H9 (cell line): ENCODE results near the gene VEGFA. TPM values are rescaled to one million over a fixed set of nuclear protein-coding genes. Genes with fewer than 3 reads are reported as not detected.

ENCODE experiments used
- DNase-seq: peaks from one replicate; pipeline ENCODE4 v3.0.0-alpha.2; 2017
- H2AFZ ChIP-seq: one replicate; pipeline ENCODE4 v1.6.1; 2013; ENCODE audit warnings: mild to moderate bottlenecking, low read length, control low read depth, moderate library complexity
- H2AK5ac ChIP-seq: 2 replicates; pipeline ENCODE4 v1.6.1; 2013; ENCODE audit warnings: low read length, control low read depth, mixed read lengths; ENCODE audit not compliant: insufficient read length
- H2BK120ac ChIP-seq: one replicate; pipeline ENCODE4 v1.6.1; 2013; ENCODE audit warnings: low read depth, mild to moderate bottlenecking, low read length, control low read depth, inconsistent platforms; ENCODE audit not compliant: poor library complexity, severe bottlenecking
- H2BK12ac ChIP-seq: 2 replicates; pipeline ENCODE4 v1.6.1; 2013; ENCODE audit warnings: low read length, control low read depth, mixed read lengths, low read depth; ENCODE audit not compliant: insufficient read length
- H2BK15ac ChIP-seq: 2 replicates; pipeline ENCODE4 v1.6.1; 2013; ENCODE audit warnings: low read depth, low read length, control low read depth
- H2BK20ac ChIP-seq: one replicate; pipeline ENCODE4 v1.6.1; 2013; ENCODE audit warnings: low read depth, mild to moderate bottlenecking, low read length, control low read depth, inconsistent platforms; ENCODE audit not compliant: poor library complexity, severe bottlenecking
- H2BK5ac ChIP-seq: 2 replicates; pipeline ENCODE4 v1.6.1; 2013; ENCODE audit warnings: low read length, control low read depth, mixed read lengths; ENCODE audit not compliant: insufficient read length
- H3K14ac ChIP-seq: 2 replicates; pipeline ENCODE4 v1.6.1; 2013; ENCODE audit warnings: low read length, control low read depth; ENCODE audit not compliant: insufficient read depth
- H3K18ac ChIP-seq: 2 replicates; pipeline ENCODE4 v1.6.1; 2013; ENCODE audit warnings: low read depth, mild to moderate bottlenecking, mixed read lengths, low read length, control low read depth; ENCODE audit not compliant: insufficient read length
- H3K23ac ChIP-seq: 2 replicates; pipeline ENCODE4 v1.6.1; 2013; ENCODE audit warnings: low read length, control low read depth, mixed read lengths, low read depth; ENCODE audit not compliant: insufficient read length
- H3K23me2 ChIP-seq: 2 replicates; pipeline ENCODE4 v1.6.1; 2013; ENCODE audit warnings: low read depth, mild to moderate bottlenecking, mixed read lengths, low read length, control low read depth; ENCODE audit not compliant: insufficient read length, poor library complexity, severe bottlenecking
- H3K27ac ChIP-seq: 2 replicates; pipeline ENCODE4 v1.5.1; 2013; ENCODE audit warnings: low read length, control low read depth, mixed read lengths, low read depth; ENCODE audit not compliant: insufficient read length
- H3K27me3 ChIP-seq: 2 replicates; pipeline ENCODE4 v1.6.1; 2013; ENCODE audit warnings: low read length, control low read depth, inconsistent platforms; ENCODE audit not compliant: insufficient read depth
- H3K4ac ChIP-seq: 2 replicates; pipeline ENCODE4 v1.6.1; 2013; ENCODE audit warnings: low read depth, mild to moderate bottlenecking, control low read depth, inconsistent platforms, low read length, moderate library complexity
- H3K4me1 ChIP-seq: 2 replicates; pipeline ENCODE4 v1.6.1; 2013; ENCODE audit warnings: low read length, control low read depth, inconsistent platforms; ENCODE audit not compliant: insufficient read depth
- H3K4me2 ChIP-seq: 2 replicates; pipeline ENCODE4 v1.6.1; 2013; ENCODE audit warnings: low read length, control low read depth, mixed read lengths; ENCODE audit not compliant: insufficient read length, insufficient read depth
- H3K56ac ChIP-seq: 2 replicates; pipeline ENCODE4 v1.6.1; 2013; ENCODE audit warnings: low read depth, mild to moderate bottlenecking, mixed read lengths, low read length, control low read depth; ENCODE audit not compliant: insufficient read length
- H3K79me1 ChIP-seq: 2 replicates; pipeline ENCODE4 v1.6.1; 2013; ENCODE audit warnings: low read depth, mild to moderate bottlenecking, moderate library complexity, low read length, control low read depth, inconsistent platforms; ENCODE audit not compliant: insufficient read depth, poor library complexity, severe bottlenecking
- H3K79me2 ChIP-seq: 2 replicates; pipeline ENCODE4 v1.6.1; 2013; ENCODE audit warnings: low read length, control low read depth, inconsistent platforms; ENCODE audit not compliant: insufficient read depth
- H3K9ac ChIP-seq: 2 replicates; pipeline ENCODE4 v1.6.1; 2013; ENCODE audit warnings: low read length, control low read depth, mixed read lengths; ENCODE audit not compliant: insufficient read length; ENCODE audit errors: extremely low read depth
- H3K9me3 ChIP-seq: one replicate; pipeline ENCODE4 v1.6.1; 2013; ENCODE audit warnings: low read depth, low read length, inconsistent platforms; ENCODE audit not compliant: control insufficient read depth
- H3T11ph ChIP-seq: one replicate; pipeline ENCODE4 v1.6.1; 2013; ENCODE audit warnings: mild to moderate bottlenecking, low read length, control low read depth, inconsistent platforms
- H4K20me1 ChIP-seq: one replicate; pipeline ENCODE4 v1.6.1; 2013; ENCODE audit not compliant: control insufficient read depth, insufficient read length, insufficient read depth
- H4K5ac ChIP-seq: 2 replicates; pipeline ENCODE4 v1.6.1; 2013; ENCODE audit warnings: low read depth, mild to moderate bottlenecking, mixed read lengths, low read length, control low read depth; ENCODE audit not compliant: insufficient read length
- H4K8ac ChIP-seq: replicated peaks from 2 replicates; pipeline ENCODE4 v1.6.1; 2013; ENCODE audit warnings: low read length, control low read depth, mixed read lengths, low read depth; ENCODE audit not compliant: insufficient read length
- H4K91ac ChIP-seq: 2 replicates; pipeline ENCODE4 v1.6.1; 2013; ENCODE audit warnings: low read depth, mild to moderate bottlenecking, moderate library complexity, mixed read lengths, low read length, control low read depth; ENCODE audit not compliant: insufficient read length
- H3K27ac Mint-ChIP-seq, 3 experiments: 2 replicates in 2 of 3; 3 replicates in 1 of 3; pipeline ENCODE4 v1.8.0; 2020 to 2021; ENCODE audit warnings: mixed read lengths in 3 of 3, mild to moderate bottlenecking in 1 of 3, moderate library complexity in 1 of 3
- H3K27me3 Mint-ChIP-seq: 2 replicates; pipeline ENCODE4 v1.8.0; 2021; ENCODE audit warnings: low read depth, mild to moderate bottlenecking, moderate library complexity, mixed read lengths
- H3K36me3 Mint-ChIP-seq, 3 experiments: 2 replicates in 2 of 3; 3 replicates in 1 of 3; pipeline ENCODE4 v1.8.0; 2020 to 2021; ENCODE audit warnings: low read depth in 3 of 3, mixed read lengths in 3 of 3; ENCODE audit not compliant: insufficient read depth in 1 of 3
- H3K4me1 Mint-ChIP-seq, 2 experiments: 2 replicates each; pipeline ENCODE4 v1.8.0; 2020; ENCODE audit warnings: mixed read lengths in 2 of 2
- H3K4me3 Mint-ChIP-seq, 2 experiments: 2 replicates in 1 of 2; 3 replicates in 1 of 2; pipeline ENCODE4 v1.8.0; 2020 to 2021; ENCODE audit warnings: mild to moderate bottlenecking in 2 of 2, mixed read lengths in 2 of 2, moderate library complexity in 1 of 2
- H3K9me3 Mint-ChIP-seq, 2 experiments: 2 replicates in 1 of 2; 3 replicates in 1 of 2; pipeline ENCODE4 v1.8.0; 2020; ENCODE audit warnings: mild to moderate bottlenecking in 2 of 2, mixed read lengths in 2 of 2, moderate library complexity in 1 of 2
- WGBS: extraction: QIAGEN DNeasy Blood & Tissue Kit; methylation state at CpG from one replicate; pipeline ENCODE4 v1.1.7; 2013; ENCODE audit warnings: missing lambda C conversion rate, low lambda C conversion rate, mixed read lengths; ENCODE audit not compliant: insufficient read length; ENCODE audit errors: extremely low coverage; 5-methylcytosine and 5-hydroxymethylcytosine counted together
- total RNA-seq: library from RNA; stranded (reverse); gene quantifications from 2 replicates; pipeline ENCODE4 v1.2.1, GENCODE V29; 2021
- TF ChIP-seq, protein P1 (sequence below): fragments of 200-600 bp; sonication (generic); conservative IDR thresholded peaks from 3 replicates; pipeline ENCODE4 v1.8.0; 2021; ENCODE audit warnings: antibody characterized with exemption, mild to moderate bottlenecking

Gene VEGFA
- total RNA-seq, 1 experiment from 2014 or later: 47.9 TPM

DNA sequence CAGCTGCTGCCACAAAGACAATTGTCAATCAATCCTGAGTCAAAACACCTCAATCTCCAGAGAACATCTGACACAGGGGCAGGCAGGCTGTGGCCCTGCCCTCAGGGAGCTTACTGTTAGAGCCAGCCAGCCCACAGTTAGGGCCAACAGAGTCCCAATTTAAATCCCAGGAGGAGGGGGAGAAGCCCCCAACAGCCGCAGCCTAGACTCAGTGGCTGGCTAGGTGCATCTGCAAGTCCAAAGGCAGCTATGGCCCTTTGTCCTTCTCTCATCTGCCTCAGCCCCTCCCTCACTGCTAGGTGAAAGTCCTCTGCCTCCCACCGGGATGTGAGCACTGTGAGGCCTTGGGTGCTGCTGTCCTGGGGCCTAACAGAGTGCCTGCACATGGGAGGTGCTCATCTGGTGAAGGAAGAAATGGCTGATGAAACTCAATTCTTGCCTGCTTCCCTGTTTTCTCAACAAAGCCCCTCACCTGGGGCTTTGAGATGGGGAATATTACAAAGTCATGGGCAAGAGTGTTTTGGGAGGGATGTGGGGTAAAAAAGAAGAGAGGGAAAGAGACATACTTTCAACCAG is 33.7 kb upstream of the VEGFA start:
- no peak overlapping the region for H3K4me3 Mint-ChIP-seq
- no peak overlapping the region for H3K4ac ChIP-seq
- no peak overlapping the region for H4K91ac ChIP-seq
- H3K23me2 ChIP-seq: no peaks in the 10 kb centered on the region
- H3K9me3 Mint-ChIP-seq: peaks cover 1 to 2% of the 10 kb centered on the region in 2 experiments; a peak in 2 of 5 replicates
- TF ChIP-seq, protein P1, sequence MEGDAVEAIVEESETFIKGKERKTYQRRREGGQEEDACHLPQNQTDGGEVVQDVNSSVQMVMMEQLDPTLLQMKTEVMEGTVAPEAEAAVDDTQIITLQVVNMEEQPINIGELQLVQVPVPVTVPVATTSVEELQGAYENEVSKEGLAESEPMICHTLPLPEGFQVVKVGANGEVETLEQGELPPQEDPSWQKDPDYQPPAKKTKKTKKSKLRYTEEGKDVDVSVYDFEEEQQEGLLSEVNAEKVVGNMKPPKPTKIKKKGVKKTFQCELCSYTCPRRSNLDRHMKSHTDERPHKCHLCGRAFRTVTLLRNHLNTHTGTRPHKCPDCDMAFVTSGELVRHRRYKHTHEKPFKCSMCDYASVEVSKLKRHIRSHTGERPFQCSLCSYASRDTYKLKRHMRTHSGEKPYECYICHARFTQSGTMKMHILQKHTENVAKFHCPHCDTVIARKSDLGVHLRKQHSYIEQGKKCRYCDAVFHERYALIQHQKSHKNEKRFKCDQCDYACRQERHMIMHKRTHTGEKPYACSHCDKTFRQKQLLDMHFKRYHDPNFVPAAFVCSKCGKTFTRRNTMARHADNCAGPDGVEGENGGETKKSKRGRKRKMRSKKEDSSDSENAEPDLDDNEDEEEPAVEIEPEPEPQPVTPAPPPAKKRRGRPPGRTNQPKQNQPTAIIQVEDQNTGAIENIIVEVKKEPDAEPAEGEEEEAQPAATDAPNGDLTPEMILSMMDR: no peak
- H2AFZ ChIP-seq: no peak overlapping the region
- H2BK15ac ChIP-seq: no peak overlapping the region
- no peaks in the 10 kb centered on the region for H3K79me1 ChIP-seq
- no peaks in the 10 kb centered on the region for H3K27me3 Mint-ChIP-seq
- no peaks in the 10 kb centered on the region for H3K79me2 ChIP-seq
- H2BK20ac ChIP-seq: no peak overlapping the region
- no peak overlapping the region for H3K56ac ChIP-seq
- H3K18ac ChIP-seq: no peak overlapping the region
- peaks cover 13 to 34% of the 10 kb centered on the region in 2 experiments for H3K4me1 Mint-ChIP-seq
- H2BK120ac ChIP-seq: no peak overlapping the region
- H3K27ac Mint-ChIP-seq: no peak overlapping the region; a peak in 2 of 7 replicates
- no peak overlapping the region for H4K5ac ChIP-seq
- H3K14ac ChIP-seq: no peak overlapping the region
- no peak overlapping the region for H3T11ph ChIP-seq
- no peak overlapping the region for H3K27ac ChIP-seq
- H4K8ac ChIP-seq: no peak overlapping the region
- no peaks in the 10 kb centered on the region for H3K4me1 ChIP-seq
- DNase-seq: peak; percentile 18
- no CpG with 5 or more reads among the region's 2 CpGs for whole genome bisulfite sequencing
- no peak overlapping the region for H3K23ac ChIP-seq
- peaks cover 0 to 2% (median 0%) of the 10 kb centered on the region in 3 experiments; a peak in 3 of 7 replicates for H3K36me3 Mint-ChIP-seq
- no peaks in the 10 kb centered on the region for H3K27me3 ChIP-seq
- H3K9me3 ChIP-seq: no peaks in the 10 kb centered on the region
- no peak overlapping the region for H2AK5ac ChIP-seq
- no peak overlapping the region for H3K9ac ChIP-seq
- H3K4me2 ChIP-seq: no peak overlapping the region
- no peaks in the 10 kb centered on the region for H4K20me1 ChIP-seq
- H2BK12ac ChIP-seq: no peak overlapping the region
- H2BK5ac ChIP-seq: no peak overlapping the region
